Parathyroid adenoma (tissue), 2 donors: ENCODE results near the gene VWA3A.

Experiments
- H2AFZ ChIP-seq: fragments of 300-600 bp; sonication (generic); one replicate; pipeline ENCODE4 v1.7.0; 2017; ENCODE audit warnings: antibody characterized with exemption, mild to moderate bottlenecking
- H3K27ac ChIP-seq: fragments of 300-600 bp; sonication (generic); one replicate; pipeline ENCODE4 v1.7.0; 2017
- H3K27me3 ChIP-seq: fragments of 300-600 bp; sonication (generic); one replicate; pipeline ENCODE4 v1.7.0; 2017; ENCODE audit warnings: low read length; ENCODE audit not compliant: control insufficient read depth, insufficient read depth
- H3K36me3 ChIP-seq: fragments of 300-600 bp; sonication (generic); one replicate; pipeline ENCODE4 v1.7.0; 2017; ENCODE audit warnings: low read length; ENCODE audit not compliant: control insufficient read depth, insufficient read depth
- H3K4me1 ChIP-seq: fragments of 300-600 bp; sonication (generic); one replicate; pipeline ENCODE4 v1.7.0; 2017; ENCODE audit warnings: control low read depth
- H3K4me2 ChIP-seq: fragments of 300-600 bp; sonication (generic); one replicate; pipeline ENCODE4 v1.7.0; 2017; ENCODE audit warnings: low read length
- H3K4me3 ChIP-seq: fragments of 300-600 bp; sonication (generic); one replicate; pipeline ENCODE4 v1.7.0; 2017; ENCODE audit warnings: low read depth, low read length
- H3K79me2 ChIP-seq: fragments of 300-600 bp; sonication (generic); one replicate; pipeline ENCODE4 v1.7.0; 2017; ENCODE audit warnings: control low read depth
- H3K9ac ChIP-seq: fragments of 300-600 bp; sonication (generic); one replicate; pipeline ENCODE4 v1.7.0; 2017; ENCODE audit warnings: mild to moderate bottlenecking
- H3K9me3 ChIP-seq: fragments of 300-600 bp; sonication (generic); one replicate; pipeline ENCODE4 v1.7.0; 2017; ENCODE audit warnings: low read length; ENCODE audit not compliant: control insufficient read depth
- TF ChIP-seq, protein P1 (sequence below): fragments of 300-600 bp; sonication (generic); IDR thresholded peaks from one replicate; pipeline ENCODE4 v1.7.0; 2017; ENCODE audit warnings: antibody characterized with exemption, mild to moderate bottlenecking
- donor health status: primary hyperparathyroidism.

Gene VWA3A

DNA sequence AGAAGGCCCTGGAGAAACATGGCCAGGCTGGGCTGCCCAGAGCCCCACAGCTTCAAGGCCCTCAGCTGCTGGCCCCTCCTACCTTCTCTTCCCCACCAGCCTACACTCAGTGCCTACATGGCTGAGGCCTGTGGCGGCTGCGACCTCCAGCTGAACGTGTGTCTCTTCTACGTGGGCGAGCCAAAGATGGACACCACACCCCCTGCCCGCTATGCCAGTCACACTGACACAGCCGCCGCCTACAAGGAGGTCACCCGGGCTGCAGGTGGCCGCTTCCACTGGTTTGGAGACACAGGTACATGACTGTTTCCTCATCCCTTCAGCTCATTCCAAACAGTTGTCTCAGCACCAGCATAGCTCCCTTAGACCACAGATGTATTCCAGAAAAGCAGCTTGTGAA is 40.5 kb downstream of the VWA3A start:
- H3K9me3 ChIP-seq = no peaks in the 10 kb centered on the region
- H2AFZ ChIP-seq = no peak overlapping the region
- no peaks in the 10 kb centered on the region for H3K79me2 ChIP-seq
- H3K27me3 ChIP-seq = no peaks in the 10 kb centered on the region
- no peak overlapping the region for H3K27ac ChIP-seq
- TF ChIP-seq, protein P1, sequence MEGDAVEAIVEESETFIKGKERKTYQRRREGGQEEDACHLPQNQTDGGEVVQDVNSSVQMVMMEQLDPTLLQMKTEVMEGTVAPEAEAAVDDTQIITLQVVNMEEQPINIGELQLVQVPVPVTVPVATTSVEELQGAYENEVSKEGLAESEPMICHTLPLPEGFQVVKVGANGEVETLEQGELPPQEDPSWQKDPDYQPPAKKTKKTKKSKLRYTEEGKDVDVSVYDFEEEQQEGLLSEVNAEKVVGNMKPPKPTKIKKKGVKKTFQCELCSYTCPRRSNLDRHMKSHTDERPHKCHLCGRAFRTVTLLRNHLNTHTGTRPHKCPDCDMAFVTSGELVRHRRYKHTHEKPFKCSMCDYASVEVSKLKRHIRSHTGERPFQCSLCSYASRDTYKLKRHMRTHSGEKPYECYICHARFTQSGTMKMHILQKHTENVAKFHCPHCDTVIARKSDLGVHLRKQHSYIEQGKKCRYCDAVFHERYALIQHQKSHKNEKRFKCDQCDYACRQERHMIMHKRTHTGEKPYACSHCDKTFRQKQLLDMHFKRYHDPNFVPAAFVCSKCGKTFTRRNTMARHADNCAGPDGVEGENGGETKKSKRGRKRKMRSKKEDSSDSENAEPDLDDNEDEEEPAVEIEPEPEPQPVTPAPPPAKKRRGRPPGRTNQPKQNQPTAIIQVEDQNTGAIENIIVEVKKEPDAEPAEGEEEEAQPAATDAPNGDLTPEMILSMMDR = no peak
- no peaks in the 10 kb centered on the region for H3K4me1 ChIP-seq
- no peak overlapping the region for H3K4me2 ChIP-seq
- H3K9ac ChIP-seq = no peak overlapping the region
- no peaks in the 10 kb centered on the region for H3K36me3 ChIP-seq
- H3K4me3 ChIP-seq = no peak overlapping the region

DNA sequence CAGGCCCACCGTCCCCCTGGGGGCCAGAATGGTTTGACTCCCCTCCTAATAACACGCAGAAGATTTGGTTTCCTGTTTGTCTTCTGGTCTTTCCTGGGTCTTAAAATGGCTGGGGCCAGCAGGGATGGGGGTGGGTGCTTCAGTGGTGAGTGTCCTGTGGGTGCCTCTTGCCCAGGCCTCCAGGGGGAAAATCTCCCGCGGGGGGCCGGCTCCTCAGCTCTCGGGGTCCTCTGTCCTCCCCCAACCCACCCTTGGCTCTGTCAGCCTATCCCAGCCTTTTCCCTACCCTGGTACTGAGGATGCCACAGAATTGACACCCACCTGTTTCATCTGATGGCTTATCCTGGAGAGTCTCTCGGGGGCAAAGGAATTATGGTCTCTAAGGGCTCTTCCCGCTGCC is 46.1 kb downstream of the VWA3A start:
- TF ChIP-seq, protein P1 = no peak

DNA sequence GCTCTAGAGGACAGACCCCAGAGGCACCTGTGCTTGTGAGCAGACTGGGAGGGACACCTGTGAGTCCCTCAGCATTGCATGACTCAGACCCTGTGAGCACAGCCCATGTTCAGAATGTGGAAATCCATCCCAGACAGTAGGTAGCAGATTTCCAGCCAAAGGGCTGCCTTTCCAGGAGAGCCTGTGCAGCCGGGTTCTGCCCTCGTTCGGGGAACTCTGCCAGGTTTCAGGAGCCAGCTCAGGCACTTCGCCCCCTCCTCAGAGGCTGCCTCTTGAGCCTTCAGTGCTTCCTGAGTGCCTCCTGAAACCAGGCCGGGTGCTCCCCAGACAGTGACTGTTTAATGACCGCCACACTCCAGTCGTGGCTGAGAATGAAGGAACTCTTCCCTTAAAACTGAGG is 46.7 kb downstream of the VWA3A start:
- Histone ChIP-seq H3K36me3 (no peaks in the 10 kb centered on the region), H3K4me3 (no peak overlapping the region), H3K27ac (no peak overlapping the region), H3K27me3 (no peaks in the 10 kb centered on the region), H3K79me2 (no peaks in the 10 kb centered on the region), H3K9me3 (no peaks in the 10 kb centered on the region), H3K4me1 (no peaks in the 10 kb centered on the region), H3K4me2 (no peak overlapping the region), H2AFZ (no peak overlapping the region), H3K9ac (no peak overlapping the region)
- TF ChIP-seq, protein P1 = no peak

More for the DNA sequence above, 46.1 kb downstream of the VWA3A start:
- Histone ChIP-seq H3K27me3 (no peaks in the 10 kb centered on the region), H3K4me3 (no peak overlapping the region), H3K9ac (no peak overlapping the region), H3K4me1 (no peaks in the 10 kb centered on the region), H2AFZ (no peak overlapping the region), H3K9me3 (no peaks in the 10 kb centered on the region), H3K4me2 (no peak overlapping the region), H3K27ac (no peak overlapping the region), H3K36me3 (no peaks in the 10 kb centered on the region), H3K79me2 (no peaks in the 10 kb centered on the region)

DNA sequence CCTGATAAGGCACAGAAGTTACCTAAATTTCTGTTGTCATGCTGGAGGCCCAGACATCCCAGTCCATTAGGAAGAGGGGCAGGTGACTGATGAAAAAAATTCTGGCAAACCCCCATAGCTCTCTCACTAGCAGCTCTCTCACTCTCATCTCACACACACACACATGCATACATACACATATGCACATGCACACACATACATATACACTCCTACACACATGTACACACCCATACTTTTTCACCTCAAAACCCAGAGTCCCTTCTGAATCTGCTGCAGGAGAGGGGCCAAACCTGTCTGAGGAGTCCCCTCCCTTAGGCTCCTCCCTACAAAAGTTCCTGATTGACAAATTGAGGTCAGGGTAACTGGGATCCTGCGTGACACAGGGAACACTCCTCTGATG is 47.4 kb downstream of the VWA3A start:
- Histone ChIP-seq H2AFZ (no peak overlapping the region), H3K9me3 (no peaks in the 10 kb centered on the region), H3K4me1 (no peaks in the 10 kb centered on the region), H3K36me3 (no peaks in the 10 kb centered on the region), H3K27ac (no peak overlapping the region), H3K79me2 (no peaks in the 10 kb centered on the region), H3K9ac (no peak overlapping the region), H3K4me3 (no peak overlapping the region), H3K27me3 (no peaks in the 10 kb centered on the region), H3K4me2 (no peak overlapping the region)
- TF ChIP-seq, protein P1 = no peak

DNA sequence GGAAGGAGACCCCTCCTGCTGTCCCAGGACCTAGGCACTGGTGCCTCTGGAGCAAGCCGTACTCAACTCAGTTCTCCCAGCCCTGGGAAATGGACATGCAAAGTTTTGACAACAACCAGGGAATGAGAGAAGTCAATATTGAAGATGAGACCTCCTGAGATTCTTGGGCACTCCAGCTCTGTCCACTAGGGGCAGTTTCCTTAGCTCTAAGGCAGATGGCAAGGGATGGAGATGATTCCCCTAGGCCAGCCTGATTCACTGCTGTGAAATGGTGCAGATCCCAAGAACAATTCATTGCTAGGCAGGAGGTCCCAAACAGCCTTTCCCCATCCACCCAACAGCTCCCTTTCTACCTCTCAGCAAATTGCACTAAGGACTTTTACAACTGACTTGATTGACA is 49.4 kb downstream of the VWA3A start:
- H3K9me3 ChIP-seq = no peaks in the 10 kb centered on the region
- no peaks in the 10 kb centered on the region for H3K79me2 ChIP-seq
- no peak overlapping the region for H3K4me2 ChIP-seq
- H3K9ac ChIP-seq = no peak overlapping the region
- no peaks in the 10 kb centered on the region for H3K36me3 ChIP-seq
- no peak overlapping the region for H3K4me3 ChIP-seq
- no peak overlapping the region for H3K27ac ChIP-seq
- no peaks in the 10 kb centered on the region for H3K27me3 ChIP-seq
- no peak overlapping the region for H2AFZ ChIP-seq
- TF ChIP-seq, protein P1 = peak; percentile 27
- H3K4me1 ChIP-seq = no peaks in the 10 kb centered on the region
